ENCODE results near the gene FAM76B.

- TF ChIP-seq RCOR1 (IDR thresholded peaks at IDR 0.05; ENCODE audit: low read depth, low read length) (no peak), PHF8 (IDR thresholded peaks at IDR 0.05; ENCODE audit: borderline replicate concordance, low read depth) (no peak), POLR2A (IDR thresholded peaks at IDR 0.05; ENCODE audit: low read length) (no peak), JUN (IDR thresholded peaks at IDR 0.05) (no peak), CTCF (IDR thresholded peaks at IDR 0.05) (no peak), MYC (IDR thresholded peaks at IDR 0.05; ENCODE audit: borderline replicate concordance, low read length) (no peak), RAD21 (conservative IDR thresholded peaks at IDR 0.05 in 1 of 2, IDR thresholded peaks at IDR 0.05 in 1 of 2) (no peak)
Measured at GRCh38 chr11:95816037-95816436, 26.5 kb upstream of the FAM76B start.
